ENCODE data around the gene GPR15LG.
"Not testable (repeated sequence)": the region's sequence is repeated elsewhere in the genome, so short reads cannot be mapped to it uniquely, and the experiment has no call there.

GPR15LG gene

GRCh38 chr10:84173501-84173929 lies at the start of gene GPR15LG:
GPR15LG (plus strand) TSS chr10:84173801; CDS start chr10:84173852, 51 bp downstream.
- FAIRE-seq (no peak), DNase-seq (ENCODE audit: insufficient read length, low spot score) (no peak)

- peak; percentile 28 for FAIRE-seq
- not testable (repeated sequence) for DNase-seq (ENCODE audit: insufficient read length, low spot score)
These were observed 47.5 kb upstream of the GPR15LG start for GRCh38 chr10:84125910-84126784.

DNA sequence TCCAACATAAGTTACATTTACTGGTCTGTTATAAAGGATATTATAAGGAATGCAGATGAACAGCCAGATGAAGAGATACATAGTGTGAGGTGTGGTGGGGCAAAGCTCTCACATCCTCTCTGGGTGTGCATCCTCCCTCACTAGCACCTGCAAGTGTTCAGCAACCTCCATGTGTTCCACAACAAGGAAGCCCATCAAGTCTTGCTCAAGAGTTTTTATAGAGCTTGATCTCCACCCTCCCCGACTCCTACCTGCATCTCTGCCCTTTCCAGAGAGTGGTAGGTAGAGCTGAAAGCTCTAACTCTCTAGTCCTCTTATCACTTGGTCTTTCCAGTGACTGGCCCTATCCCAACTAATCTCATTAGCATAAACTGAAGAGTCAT lies 46.8 kb upstream of the GPR15LG start:
- no peak for DNase-seq (ENCODE audit: insufficient read length, low spot score)
- FAIRE-seq, result no peak

DNA sequence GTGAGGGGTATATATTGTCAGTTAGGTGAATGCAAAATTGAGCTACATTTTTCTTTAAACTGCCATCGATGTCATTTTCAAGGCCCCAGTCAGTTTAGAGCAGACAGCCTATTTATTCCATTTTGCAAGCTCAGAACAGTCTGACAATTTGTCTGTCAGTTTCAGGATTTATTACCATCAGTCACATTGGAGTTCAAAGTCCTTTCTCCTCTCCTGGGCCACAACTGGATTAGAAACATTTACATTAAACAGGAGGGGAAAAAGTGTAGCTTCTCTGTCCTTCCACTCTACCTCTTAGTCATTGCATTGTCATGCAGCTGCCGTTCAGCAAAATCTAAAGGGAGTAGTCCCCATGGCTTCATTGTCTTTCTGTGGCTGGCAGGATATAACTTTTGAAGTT lies 37.8 kb upstream of the GPR15LG start:
- DNase-seq (ENCODE audit: insufficient read length, low spot score) (no peak), FAIRE-seq (no peak)

- FAIRE-seq (no peak), DNase-seq (ENCODE audit: insufficient read length, low spot score) (no peak)
These were observed 35.8 kb upstream of the GPR15LG start for GRCh38 chr10:84137811-84138210.

DNA sequence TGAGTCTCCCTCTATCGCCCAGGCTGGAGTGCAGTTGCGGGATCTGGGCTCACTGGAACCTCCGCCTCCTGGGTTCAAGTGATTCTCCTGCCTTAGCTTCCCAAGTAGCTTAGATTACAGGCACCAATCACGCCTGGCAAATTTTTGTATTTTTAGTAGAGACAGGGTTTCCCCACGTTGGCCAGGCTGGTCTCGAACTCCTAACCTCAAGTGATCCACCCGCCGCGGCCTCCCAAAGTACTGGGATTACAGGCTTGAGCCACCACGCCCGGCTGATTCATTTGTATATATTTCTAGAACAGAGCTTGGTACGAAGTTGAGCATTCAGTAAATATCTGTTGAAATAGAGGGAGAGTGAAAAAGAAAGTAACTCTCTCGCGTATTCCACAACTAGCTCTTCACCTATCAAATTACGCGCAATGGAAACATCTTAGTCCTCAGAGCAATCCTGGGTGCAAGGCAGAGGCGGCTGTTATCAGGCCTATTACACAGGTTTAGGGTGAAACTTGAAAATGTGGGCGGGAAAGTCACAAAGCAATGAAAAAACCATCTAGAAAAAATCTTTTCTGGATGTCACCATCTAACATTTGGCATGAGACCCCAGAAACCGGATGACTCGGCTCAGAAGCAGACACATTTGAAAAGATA lies 35.0 kb upstream of the GPR15LG start:
- DNase-seq (ENCODE audit: insufficient read length, low spot score), result peak; percentile 18
- no peak for FAIRE-seq

- peak; percentile 98 for FAIRE-seq
- DNase-seq (ENCODE audit: insufficient read length, low spot score), result peak; percentile 89
These were observed 34.2 kb upstream of the GPR15LG start, which contains the start of gene GHITM for GRCh38 chr10:84139126-84140035. GHITM (plus strand) TSS chr10:84139509; CDS start chr10:84141501, 1,992 bp downstream.

DNA sequence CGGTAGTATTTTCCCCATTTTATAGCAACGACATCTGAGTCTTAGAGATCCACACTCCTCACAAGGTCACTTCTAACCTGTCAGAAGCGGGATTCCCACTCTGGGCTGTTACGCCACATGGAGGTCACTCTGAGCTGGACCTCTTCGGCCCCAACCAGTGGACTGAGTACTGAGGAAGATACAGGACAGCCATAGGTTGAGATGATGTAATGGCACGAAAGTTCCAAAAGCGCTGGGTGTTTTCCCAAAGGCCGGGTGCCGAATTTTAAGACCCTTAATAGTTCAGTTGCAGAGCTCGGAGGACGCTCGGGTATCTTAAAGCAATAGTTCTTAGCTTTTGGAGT lies 33.6 kb upstream of the GPR15LG start:
- no peak for FAIRE-seq
- DNase-seq (ENCODE audit: insufficient read length, low spot score), result peak; percentile 6

GRCh38 chr10:84147347-84147746 lies 26.3 kb upstream of the GPR15LG start:
- DNase-seq (ENCODE audit: insufficient read length, low spot score) (no peak), FAIRE-seq (no peak)

DNA sequence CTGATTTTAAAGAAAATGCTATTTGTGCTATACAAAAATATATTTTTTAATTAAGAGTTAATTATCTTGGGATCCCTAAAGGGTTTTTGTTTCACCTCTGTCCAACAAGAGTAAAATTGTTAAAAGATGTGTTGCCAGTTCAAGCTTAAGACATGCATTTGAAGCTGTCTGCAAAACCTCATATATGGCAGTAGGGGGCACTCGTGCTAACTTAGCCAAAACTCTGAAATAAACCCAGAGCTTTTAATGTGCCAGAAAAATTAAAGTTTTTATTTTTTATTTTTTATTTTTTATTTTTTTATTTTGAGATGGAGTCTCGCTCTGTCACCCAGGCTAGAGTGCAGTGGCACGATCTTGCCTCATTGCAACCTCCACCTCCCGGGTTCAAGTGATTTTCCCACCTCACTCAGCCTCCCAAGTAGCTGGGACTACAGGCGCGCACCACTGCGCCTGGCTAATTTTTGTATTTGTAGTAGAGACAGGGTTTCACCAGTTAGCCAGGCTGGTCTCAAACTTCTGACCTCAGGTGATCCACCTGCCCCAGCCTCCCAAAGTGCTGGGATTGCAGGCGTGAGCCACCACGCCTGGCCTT lies 25.5 kb upstream of the GPR15LG start:
- not testable (repeated sequence) for FAIRE-seq

GRCh38 chr10:84149854-84150253 lies 23.7 kb upstream of the GPR15LG start:
- DNase-seq (ENCODE audit: insufficient read length, low spot score), result no peak
- FAIRE-seq, result no peak

More for the DNA sequence above, 25.5 kb upstream of the GPR15LG start:
- peak; percentile 11 for DNase-seq (ENCODE audit: insufficient read length, low spot score)

GRCh38 chr10:84152769-84153168 lies 20.8 kb upstream of the GPR15LG start:
- DNase-seq (ENCODE audit: insufficient read length, low spot score) (no peak), FAIRE-seq (no peak)

- DNase-seq (ENCODE audit: insufficient read length, low spot score) (no peak), FAIRE-seq (no peak)
These were observed 18.1 kb upstream of the GPR15LG start for GRCh38 chr10:84155521-84155920.

DNA sequence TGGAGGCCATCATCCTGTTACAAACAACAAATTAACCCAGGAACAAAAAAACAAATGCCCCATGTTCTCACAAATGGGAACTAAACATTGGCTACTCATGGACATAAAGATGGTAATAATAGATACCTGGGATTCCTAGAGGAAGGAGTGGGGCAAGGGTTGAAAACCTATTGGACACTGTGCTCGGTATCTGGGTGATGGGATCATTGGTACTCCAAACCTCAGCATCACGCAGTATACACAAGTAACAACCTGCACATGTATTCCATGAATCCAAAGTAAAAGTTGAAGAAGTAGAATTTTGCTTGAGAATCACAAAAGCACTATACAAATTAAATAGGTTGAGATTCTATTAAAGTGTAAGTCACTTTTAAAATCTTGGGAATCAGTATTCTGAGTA lies 17.6 kb upstream of the GPR15LG start:
- no peak for FAIRE-seq
- DNase-seq (ENCODE audit: insufficient read length, low spot score), result no peak

- DNase-seq (ENCODE audit: insufficient read length, low spot score) (no peak), FAIRE-seq (no peak)
These were observed 16.8 kb upstream of the GPR15LG start for GRCh38 chr10:84156768-84157167.

GRCh38 chr10:84158061-84158460 lies 15.5 kb upstream of the GPR15LG start:
- DNase-seq (ENCODE audit: insufficient read length, low spot score), result no peak
- FAIRE-seq, result no peak

GRCh38 chr10:84158550-84158949 lies 15.1 kb upstream of the GPR15LG start:
- no peak for FAIRE-seq

GRCh38 chr10:84159076-84159685 lies 14.4 kb upstream of the GPR15LG start:
- DNase-seq (ENCODE audit: insufficient read length, low spot score) (no peak), FAIRE-seq (no peak)

More at GRCh38 chr10:84158550-84158949, 15.1 kb upstream of the GPR15LG start:
- DNase-seq (ENCODE audit: insufficient read length, low spot score), result no peak

- DNase-seq (ENCODE audit: insufficient read length, low spot score) (no peak), FAIRE-seq (no peak)
These were observed 12.8 kb upstream of the GPR15LG start for GRCh38 chr10:84160663-84161362.
